AG09309 (cell line): ENCODE data around the gene UGT1A8.
"Not testable (repeated sequence)": the region's sequence is repeated elsewhere in the genome, so short reads cannot be mapped to it uniquely, and the experiment has no call there.

Source experiments
- DNase-seq: peaks from one replicate; pipeline ENCODE4 v3.0.0-alpha.2; 2010; ENCODE audit warnings: low read depth
- H3K4me3 ChIP-seq: 2 replicates; pipeline ENCODE4 v1.5.1; 2011; ENCODE audit warnings: mild to moderate bottlenecking, low read depth, low read length, moderate library complexity; ENCODE audit not compliant: control insufficient read depth
- TF ChIP-seq, protein P1 (sequence below): IDR thresholded peaks from 2 replicates; pipeline ENCODE4 v1.5.1; 2011; ENCODE audit warnings: mild to moderate bottlenecking, low read depth, low read length, inconsistent platforms; ENCODE audit not compliant: insufficient read depth, control insufficient read depth; ENCODE audit errors: missing control alignments

Gene UGT1A8

DNA sequence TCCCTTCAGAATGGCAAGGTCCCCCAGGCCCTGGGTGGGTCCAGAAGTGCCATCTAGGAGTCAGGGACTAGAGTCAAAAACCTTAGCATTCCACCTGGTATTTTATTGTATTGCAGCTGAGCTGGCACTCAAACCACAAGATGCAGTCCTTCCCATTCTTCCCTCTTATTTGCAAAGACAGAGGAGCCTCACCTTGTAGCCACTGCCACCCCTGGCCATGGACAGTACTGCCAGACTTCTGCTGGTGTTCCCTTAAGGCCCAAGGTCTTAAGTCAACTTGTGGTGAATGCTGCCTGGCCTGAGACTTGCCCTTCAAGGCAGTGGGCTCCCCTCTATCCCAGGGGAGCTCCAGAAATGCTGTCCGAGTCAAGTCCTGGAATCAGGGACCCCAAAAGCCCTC, 25.7 kb downstream of the UGT1A8 start:
- no peak overlapping the region for H3K4me3 ChIP-seq
- DNase-seq = no peak
- TF ChIP-seq, protein P1, sequence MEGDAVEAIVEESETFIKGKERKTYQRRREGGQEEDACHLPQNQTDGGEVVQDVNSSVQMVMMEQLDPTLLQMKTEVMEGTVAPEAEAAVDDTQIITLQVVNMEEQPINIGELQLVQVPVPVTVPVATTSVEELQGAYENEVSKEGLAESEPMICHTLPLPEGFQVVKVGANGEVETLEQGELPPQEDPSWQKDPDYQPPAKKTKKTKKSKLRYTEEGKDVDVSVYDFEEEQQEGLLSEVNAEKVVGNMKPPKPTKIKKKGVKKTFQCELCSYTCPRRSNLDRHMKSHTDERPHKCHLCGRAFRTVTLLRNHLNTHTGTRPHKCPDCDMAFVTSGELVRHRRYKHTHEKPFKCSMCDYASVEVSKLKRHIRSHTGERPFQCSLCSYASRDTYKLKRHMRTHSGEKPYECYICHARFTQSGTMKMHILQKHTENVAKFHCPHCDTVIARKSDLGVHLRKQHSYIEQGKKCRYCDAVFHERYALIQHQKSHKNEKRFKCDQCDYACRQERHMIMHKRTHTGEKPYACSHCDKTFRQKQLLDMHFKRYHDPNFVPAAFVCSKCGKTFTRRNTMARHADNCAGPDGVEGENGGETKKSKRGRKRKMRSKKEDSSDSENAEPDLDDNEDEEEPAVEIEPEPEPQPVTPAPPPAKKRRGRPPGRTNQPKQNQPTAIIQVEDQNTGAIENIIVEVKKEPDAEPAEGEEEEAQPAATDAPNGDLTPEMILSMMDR = peak; percentile 18

DNA sequence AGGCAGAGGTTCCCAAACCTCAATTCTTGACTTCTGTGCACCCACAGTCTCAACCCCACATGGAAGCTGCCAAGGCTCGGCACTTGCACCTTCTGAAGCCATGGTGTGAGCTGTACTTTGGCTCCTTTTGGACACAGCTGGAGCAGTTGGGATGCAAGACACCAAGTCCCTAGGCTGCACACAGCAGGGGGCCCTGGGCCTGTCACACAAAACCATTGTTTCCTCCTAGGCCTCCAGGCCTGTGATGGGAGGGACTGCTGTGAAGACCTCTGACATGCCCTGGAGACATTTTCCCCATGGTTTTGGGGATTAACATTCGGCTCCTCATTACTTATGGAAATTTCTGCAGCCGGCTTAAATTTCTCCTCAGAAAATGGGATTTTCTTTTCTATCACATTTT, 28.6 kb downstream of the UGT1A8 start:
- not testable (repeated sequence) for H3K4me3 ChIP-seq, DNase-seq

- no peak overlapping the region for H3K4me3 ChIP-seq
- no peak for DNase-seq
- TF ChIP-seq, protein P1 = no peak
These were observed 33.5 kb downstream of the UGT1A8 start for GRCh38 chr2:233650981-233651380.

DNA sequence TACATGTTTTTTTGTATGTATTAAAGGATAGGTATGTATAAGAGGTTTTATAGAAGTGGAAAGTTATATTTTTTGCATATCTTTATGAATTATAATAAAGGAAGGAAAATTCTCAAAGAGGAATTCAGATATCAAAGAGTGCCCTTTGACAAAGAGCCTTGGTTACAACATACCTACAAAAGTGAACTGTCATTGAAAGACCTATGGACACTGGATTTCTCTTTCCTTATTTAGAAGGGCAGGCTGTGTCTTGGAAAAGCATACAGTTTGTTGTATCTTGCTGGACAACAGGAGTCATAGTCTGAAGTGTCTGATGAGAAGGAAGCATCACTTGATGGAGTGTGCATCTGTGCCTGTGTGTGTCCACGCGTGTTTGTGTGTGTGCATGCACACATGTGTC, 34.0 kb downstream of the UGT1A8 start:
- TF ChIP-seq, protein P1 = no peak
- no peak overlapping the region for H3K4me3 ChIP-seq
- DNase-seq = no peak

- TF ChIP-seq, protein P1 = no peak
- H3K4me3 ChIP-seq = no peak overlapping the region
- DNase-seq = no peak
These were observed 37.1 kb downstream of the UGT1A8 start for GRCh38 chr2:233654501-233654900.

DNA sequence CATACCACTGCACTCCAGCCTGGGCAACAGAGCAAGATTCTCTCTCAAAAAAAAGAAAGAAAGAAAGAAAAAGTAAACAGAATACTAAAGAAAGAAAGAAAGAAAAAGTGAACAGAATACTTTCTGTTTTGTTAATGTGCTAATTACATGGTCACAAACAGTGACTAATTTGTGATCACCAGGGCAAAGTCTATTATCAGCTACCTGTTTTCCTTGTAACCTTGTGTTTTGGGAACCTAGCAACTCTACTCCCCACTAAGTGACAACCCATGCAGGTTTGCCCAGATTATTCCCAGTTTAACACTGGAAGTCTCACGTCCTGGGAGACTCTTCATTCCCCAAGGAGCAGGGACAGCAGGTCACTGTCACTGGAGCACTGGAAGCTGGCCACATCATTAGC, 37.6 kb downstream of the UGT1A8 start:
- DNase-seq = no peak
- H3K4me3 ChIP-seq = no peak overlapping the region
- TF ChIP-seq, protein P1 = no peak

DNA sequence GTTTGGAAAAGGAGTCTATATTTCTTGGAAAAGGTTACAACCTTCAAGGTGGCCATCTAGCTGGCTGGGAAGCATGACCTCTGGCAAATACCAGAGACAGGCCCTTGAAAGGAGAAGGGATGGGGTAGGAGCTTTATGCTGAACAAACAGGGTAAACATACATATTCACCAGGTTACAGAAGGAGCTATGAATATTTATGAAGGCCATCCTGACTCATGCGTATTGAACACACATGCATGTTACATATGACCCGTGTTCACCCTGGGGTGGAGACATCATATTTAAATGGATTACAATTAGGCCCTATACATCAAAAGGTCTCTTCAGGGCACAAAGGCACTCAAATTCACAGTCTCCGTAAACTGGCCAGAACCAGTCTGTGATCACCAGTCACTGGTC, 38.5 kb downstream of the UGT1A8 start:
- DNase-seq, H3K4me3 ChIP-seq: not testable (repeated sequence)

DNA sequence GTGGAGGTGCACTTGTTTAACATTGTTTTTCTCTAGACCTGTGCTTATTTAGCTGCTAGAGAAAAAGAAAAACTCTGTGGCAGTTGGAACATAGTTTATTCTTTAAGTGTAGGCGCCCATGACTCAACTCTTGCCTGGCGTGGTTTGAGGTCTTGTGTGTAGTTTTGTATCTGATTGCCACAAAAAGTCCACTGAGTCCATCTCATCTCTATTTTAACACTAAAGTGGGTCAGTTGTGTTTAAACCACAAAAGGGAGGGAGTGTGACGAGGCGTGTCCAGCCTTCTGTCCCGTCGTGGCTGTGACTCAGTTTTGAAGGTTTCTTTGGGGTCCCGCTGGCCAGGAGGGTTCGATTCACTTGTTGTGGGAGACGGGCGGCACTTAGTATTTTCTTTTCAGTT, 39.0 kb downstream of the UGT1A8 start:
- TF ChIP-seq, protein P1 = no peak

More for the DNA sequence above, 39.0 kb downstream of the UGT1A8 start:
- no peak for DNase-seq
- H3K4me3 ChIP-seq = no peak overlapping the region
